Peyer's patch (tissue), 4 donors: ENCODE results near the gene LRBA. TPM values are rescaled to one million over a fixed set of nuclear protein-coding genes. Genes with fewer than 3 reads are reported as not detected.
"Not testable (repeated sequence)": the region's sequence is repeated elsewhere in the genome, so short reads cannot be mapped to it uniquely, and the experiment has no call there.

ENCODE experiments used
- DNase-seq, 3 donors: peaks; one replicate each; pipeline ENCODE4 v3.0.0-alpha.2; 2017 to 2019
- H3K27ac ChIP-seq, 4 donors: fragments of 200-600 bp; sonication (generic); one replicate each; pipeline ENCODE4 v1.5.1; 2016 to 2019
- H3K27me3 ChIP-seq, 2 donors: fragments of 200-600 bp; sonication (generic); one replicate each; pipeline ENCODE4 v1.5.1; 2019
- H3K36me3 ChIP-seq, 3 donors: fragments of 200-600 bp; sonication (generic); one replicate each; pipeline ENCODE4 v1.5.1; 2016 to 2019
- H3K4me1 ChIP-seq, 4 donors: fragments of 200-600 bp; sonication (generic); one replicate each; pipeline ENCODE4 v1.5.1; 2016 to 2019
- H3K4me3 ChIP-seq, 4 donors: fragments of 200-600 bp; sonication (generic); 1 replicate in 3 of 4; 2 replicates in 1 of 4; pipeline ENCODE4 v1.5.1; 2016 to 2019; ENCODE audit warnings: mild to moderate bottlenecking in 1 of 4
- H3K9me3 ChIP-seq, 4 donors: fragments of 200-600 bp; sonication (generic); one replicate each; pipeline ENCODE4 v1.5.1; 2016 to 2019; ENCODE audit warnings: mild to moderate bottlenecking in 1 of 4
- CTCF ChIP-seq, 6 experiments: fragments of 450-650 bp in 4 of 6; fragments of 200-600 bp in 2 of 6; sonication (generic) in 1 of 6; IDR thresholded peaks; one replicate each; pipeline ENCODE4 v1.5.1; 2017 to 2019; ENCODE audit warnings: antibody characterized with exemption in 6 of 6, mild to moderate bottlenecking in 3 of 6, moderate library complexity in 1 of 6
- POLR2A ChIP-seq, 2 donors: fragments of 450-650 bp; IDR thresholded peaks; one replicate each; pipeline ENCODE4 v1.5.1; 2017; ENCODE audit warnings: antibody characterized with exemption in 2 of 2, mild to moderate bottlenecking in 2 of 2, moderate library complexity in 2 of 2
- total RNA-seq, 4 donors: library from RNA; depleted of rRNA; stranded (reverse); fragments of >200 nt; gene quantifications; one replicate each; pipeline ENCODE4 v1.1.0, GENCODE V29; 2016

The LRBA gene
- total RNA-seq, 4 donors from 2014 or later, result 71.5 to 120 (median 91.7) TPM

- Histone ChIP-seq H3K27ac (no peak overlapping the region), H3K9me3 (no peaks in the 10 kb centered on the region), H3K36me3 (no peaks in the 10 kb centered on the region), H3K4me1 (no peaks in the 10 kb centered on the region), H3K27me3 (no peaks in the 10 kb centered on the region), H3K4me3 (no peak overlapping the region)
- TF ChIP-seq CTCF (IDR thresholded peaks at IDR 0.05), result no peak
- TF ChIP-seq POLR2A (IDR thresholded peaks at IDR 0.05), result no peak
- no peak for DNase-seq
Measured at GRCh38 chr4:150743564-150744342, 271.3 kb downstream of the LRBA start.

GRCh38 chr4:150742930-150743329 lies 272.2 kb downstream of the LRBA start:
- H3K27ac ChIP-seq, H3K4me3 ChIP-seq, H3K27me3 ChIP-seq, H3K9me3 ChIP-seq, H3K36me3 ChIP-seq, DNase-seq, H3K4me1 ChIP-seq: not testable (repeated sequence)

GRCh38 chr4:150739591-150739990 lies 275.5 kb downstream of the LRBA start:
- H3K27ac ChIP-seq, result no peak overlapping the region
- no peak for DNase-seq
- TF ChIP-seq CTCF (IDR thresholded peaks at IDR 0.05) (no peak), POLR2A (IDR thresholded peaks at IDR 0.05) (no peak)
- H3K36me3 ChIP-seq, result no peaks in the 10 kb centered on the region
- H3K9me3 ChIP-seq, result no peaks in the 10 kb centered on the region
- no peaks in the 10 kb centered on the region for H3K4me1 ChIP-seq
- no peaks in the 10 kb centered on the region for H3K27me3 ChIP-seq
- no peak overlapping the region for H3K4me3 ChIP-seq

GRCh38 chr4:150725957-150726523 lies 289.0 kb downstream of the LRBA start:
- no peaks in the 10 kb centered on the region for H3K9me3 ChIP-seq
- peaks cover 0 to 22% (median 2%) of the 10 kb centered on the region in 4 donors for H3K4me1 ChIP-seq
- H3K27me3 ChIP-seq, result no peaks in the 10 kb centered on the region
- DNase-seq, result no peak
- no peak overlapping the region for H3K27ac ChIP-seq
- peaks cover 0 to 5% (median 0%) of the 10 kb centered on the region in 3 donors for H3K36me3 ChIP-seq
- no peak for TF ChIP-seq CTCF (IDR thresholded peaks at IDR 0.05)
- no peak for TF ChIP-seq POLR2A (IDR thresholded peaks at IDR 0.05)
- H3K4me3 ChIP-seq, result no peak overlapping the region

GRCh38 chr4:150723727-150724411 lies 291.2 kb downstream of the LRBA start:
- H3K36me3 ChIP-seq, result peaks cover 0 to 5% (median 0%) of the 10 kb centered on the region in 3 donors
- no peaks in the 10 kb centered on the region for H3K9me3 ChIP-seq
- H3K27ac ChIP-seq, result peak overlapping the region in 3 of 4 donors; percentile 38 to 87 (median 74)
- no peak overlapping the region for H3K4me3 ChIP-seq
- H3K27me3 ChIP-seq, result no peaks in the 10 kb centered on the region
- DNase-seq, result peak in 1 of 3 donors; percentile 47
- TF ChIP-seq CTCF (IDR thresholded peaks at IDR 0.05) (no peak), POLR2A (IDR thresholded peaks at IDR 0.05) (no peak)
- peaks cover 0 to 22% (median 2%) of the 10 kb centered on the region in 4 donors for H3K4me1 ChIP-seq

GRCh38 chr4:150722908-150723362 lies 292.1 kb downstream of the LRBA start:
- Histone ChIP-seq H3K9me3 (no peaks in the 10 kb centered on the region), H3K36me3 (peaks cover 0 to 5% (median 0%) of the 10 kb centered on the region in 3 donors), H3K27ac (peak overlapping the region in 3 of 4 donors; percentile 38 to 87 (median 74)), H3K4me3 (no peak overlapping the region), H3K4me1 (peaks cover 0 to 22% (median 2%) of the 10 kb centered on the region in 4 donors), H3K27me3 (no peaks in the 10 kb centered on the region)
- peak; percentile 18 to 93 (median 90) for DNase-seq
- peak in 3 of 6 experiments; percentile 71 to 89 (median 74) for TF ChIP-seq CTCF (IDR thresholded peaks at IDR 0.05)
- peak in 1 of 2 donors; percentile 38 for TF ChIP-seq POLR2A (IDR thresholded peaks at IDR 0.05)
